Measurements from ENCODE around the gene TEX53. TPM values are rescaled to one million over a fixed set of nuclear protein-coding genes. Genes with fewer than 3 reads are reported as not detected.

TEX53 gene
- not detected for total RNA-seq
- long read RNA-seq, result 0 reads

DNA sequence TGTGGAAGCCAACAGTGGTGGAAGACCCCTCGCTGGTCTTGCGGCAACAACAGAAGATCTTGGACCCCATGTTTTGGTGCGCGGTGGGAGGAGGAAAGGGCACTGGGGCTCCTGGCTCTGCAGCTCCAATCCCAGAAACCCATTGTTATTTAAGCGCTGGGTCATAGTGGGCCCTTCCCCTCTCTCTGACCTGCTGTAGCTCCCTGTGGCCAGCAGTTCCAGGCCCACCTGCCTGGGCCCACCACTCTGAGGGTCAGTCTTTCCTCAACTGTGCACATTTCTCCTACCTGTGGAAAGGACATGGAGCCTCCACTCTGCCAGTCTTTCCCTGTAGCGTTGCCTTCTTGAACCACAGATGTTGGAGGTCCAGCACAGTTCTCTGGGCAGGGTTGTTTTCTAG, at the start of gene TEX53:
TSS of gene TEX53 (minus strand) at position 101 of the 400 bp plus-strand sequence. CDS start at position 70, 31 bp downstream.
- intact Hi-C loops (cut with DNase I), result no loop called here

DNA sequence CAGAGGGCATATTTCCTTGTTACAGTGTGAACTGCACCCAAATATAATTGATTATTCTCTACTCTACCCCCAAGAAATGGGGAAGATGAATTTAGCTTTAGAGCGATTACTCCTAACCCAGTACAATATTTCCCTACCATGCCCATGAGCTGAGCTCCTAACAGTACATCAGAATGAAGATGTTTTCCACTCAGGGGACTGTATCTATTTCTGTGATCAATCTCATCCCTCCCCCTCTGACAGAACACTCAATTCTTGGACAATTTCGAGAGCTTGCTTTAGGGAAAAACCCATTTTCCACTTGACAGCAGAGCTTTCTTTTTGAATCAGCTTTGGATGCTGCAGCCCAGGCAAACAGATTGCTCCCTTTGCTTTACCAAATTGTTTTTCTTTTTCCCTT, 49.1 kb upstream of the TEX53 start:
- intact Hi-C loops (cut with DNase I), result no loop called here
- DNase-seq (ENCODE audit: low spot score), result no peak

More for the DNA sequence above, at the start of gene TEX53:
- no peak for DNase-seq (ENCODE audit: low spot score)

DNA sequence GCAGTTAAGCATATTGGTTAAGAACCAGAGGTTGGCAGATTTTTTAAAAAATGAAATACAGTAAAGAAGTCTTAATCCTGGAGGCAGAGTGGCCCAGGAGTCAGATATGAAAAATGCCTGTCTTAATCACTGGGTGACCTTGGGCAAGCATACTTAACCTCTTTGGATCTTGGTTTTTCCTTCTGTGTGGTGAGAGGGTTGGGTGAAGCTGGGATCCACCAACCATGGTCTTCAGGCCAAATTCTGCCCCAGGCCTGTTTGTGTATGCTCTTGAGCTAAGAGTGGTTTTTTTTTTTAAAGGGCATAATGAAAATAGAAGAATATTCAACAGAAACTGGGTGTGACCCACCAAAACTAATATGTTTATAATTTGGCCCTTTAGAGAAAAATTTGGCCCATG, 44.4 kb upstream of the TEX53 start:
- DNase-seq (ENCODE audit: low spot score), result no peak
- intact Hi-C loops (cut with DNase I), result no loop called here

DNA sequence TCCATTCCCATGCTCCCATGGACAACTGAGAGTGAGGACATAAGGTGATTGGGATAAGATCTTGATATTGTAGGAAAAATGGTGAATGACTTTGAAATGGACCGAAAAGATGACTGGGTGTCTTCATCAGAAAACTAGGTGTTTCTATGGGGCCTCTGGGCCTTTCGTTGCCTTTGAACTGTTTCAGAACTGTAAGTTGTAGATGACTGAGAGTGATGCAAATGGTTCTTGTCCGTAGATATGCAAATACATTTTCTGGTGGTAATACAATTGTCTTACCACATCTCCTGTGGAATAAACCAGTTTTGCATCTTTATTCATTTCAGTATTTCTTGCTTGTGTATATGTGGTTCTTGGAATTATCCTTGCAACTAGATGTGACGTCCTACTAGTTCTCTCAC, 40.3 kb upstream of the TEX53 start:
- intact Hi-C loops (cut with DNase I), result no loop called here
- DNase-seq (ENCODE audit: low spot score), result no peak

DNA sequence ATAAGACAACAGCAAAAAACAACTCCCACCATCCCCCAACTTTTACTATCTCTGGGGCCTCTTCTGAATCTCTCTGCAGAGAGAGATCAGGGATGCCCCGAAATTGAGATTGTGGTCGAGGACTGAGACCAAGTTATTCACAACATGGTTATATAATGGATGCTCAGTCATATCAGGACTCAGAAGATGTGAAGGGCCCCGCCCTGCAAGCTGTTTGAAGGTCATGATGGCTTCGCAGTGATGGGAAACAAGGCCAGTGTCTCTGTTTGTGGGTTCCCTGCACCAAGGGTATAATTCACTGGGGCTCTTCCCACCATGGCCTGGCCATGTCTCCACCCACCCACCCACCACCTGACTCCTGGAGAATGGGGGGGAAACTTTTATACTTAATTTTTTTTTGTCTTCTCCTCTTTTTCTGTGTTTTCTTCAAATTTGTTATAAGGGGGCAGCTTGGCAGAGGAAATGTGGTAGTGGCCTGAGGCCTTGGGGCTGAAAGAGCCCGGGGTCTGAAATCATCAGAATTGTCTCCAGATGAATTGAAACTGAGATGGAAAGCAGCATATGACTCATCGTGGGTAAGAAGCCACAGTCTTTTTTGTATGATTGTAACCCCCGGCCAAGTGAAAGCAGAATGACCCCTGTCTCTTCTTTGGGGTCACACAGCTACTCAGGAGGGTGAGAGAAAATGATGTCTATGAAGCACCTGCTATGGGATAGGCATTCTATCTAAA, 39.4 kb upstream of the TEX53 start:
- intact Hi-C loops (cut with DNase I), result no loop called here
- DNase-seq (ENCODE audit: low spot score), result no peak

DNA sequence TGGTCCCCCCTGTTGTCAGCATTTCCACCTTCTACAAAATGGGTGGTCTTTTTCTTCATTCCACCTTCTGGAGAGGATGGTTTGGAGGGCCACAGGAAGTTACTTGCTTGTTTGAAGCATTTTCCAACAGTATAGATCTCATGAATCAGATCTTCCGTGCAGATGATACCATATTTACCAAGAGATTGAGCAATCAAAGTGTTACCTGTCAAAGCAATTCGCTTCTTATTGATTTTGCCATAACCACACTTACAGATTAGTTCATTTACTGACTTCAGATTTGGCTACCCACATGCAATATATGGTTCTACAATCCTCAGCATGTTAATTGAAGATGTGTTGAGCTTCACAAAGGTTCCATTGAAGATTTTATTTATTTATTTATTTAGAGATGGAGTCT, 38.3 kb upstream of the TEX53 start:
- intact Hi-C loops (cut with DNase I), result no loop called here
- no peak for DNase-seq (ENCODE audit: low spot score)

DNA sequence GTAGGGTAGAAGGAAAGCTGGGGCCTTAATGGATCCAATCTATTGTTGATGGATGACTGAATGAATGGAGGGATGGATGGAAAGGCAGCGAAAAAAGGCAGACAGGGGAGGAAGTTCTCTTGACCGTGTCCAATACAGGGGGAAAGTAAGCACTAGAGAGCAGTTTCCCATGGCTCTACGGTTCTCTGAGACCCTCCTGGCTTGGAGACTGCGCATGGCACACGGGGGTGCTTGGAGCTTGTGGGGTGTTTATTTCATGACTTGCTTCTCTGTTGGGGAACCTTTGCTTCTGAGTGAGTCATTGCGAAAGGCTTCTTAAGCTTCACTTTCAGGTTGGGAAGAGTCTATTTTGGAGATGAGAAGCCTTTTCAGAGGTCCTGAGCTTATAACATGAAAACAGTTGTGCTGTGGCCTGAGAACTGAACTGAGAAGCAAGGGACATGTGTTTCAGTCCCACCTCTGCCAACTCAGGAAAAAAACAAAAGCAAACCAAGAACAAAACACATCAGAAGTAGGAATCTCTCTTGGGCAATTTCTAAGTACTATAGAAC, 37.2 kb upstream of the TEX53 start:
- intact Hi-C loops (cut with DNase I), result no loop called here
- no peak for DNase-seq (ENCODE audit: low spot score)

DNA sequence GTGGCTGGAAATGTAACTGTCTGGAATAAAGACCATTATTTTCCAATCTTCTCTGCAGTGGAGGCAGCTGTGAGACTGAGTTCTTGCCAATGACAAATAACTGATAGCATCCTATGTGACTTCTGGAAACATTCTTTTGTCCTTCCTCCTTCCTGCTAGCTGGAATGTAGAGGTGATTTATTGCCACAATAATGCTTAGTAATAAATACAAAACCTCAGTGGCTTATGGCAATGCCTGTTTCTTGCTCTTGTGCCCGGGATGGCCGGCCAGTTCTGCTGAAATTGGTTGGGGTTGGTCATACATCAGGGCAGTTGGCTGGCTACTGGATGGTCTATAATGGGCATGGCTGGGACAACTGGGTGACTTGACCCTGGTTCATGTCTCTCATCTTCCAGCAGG, 36.5 kb upstream of the TEX53 start:
- no peak for DNase-seq (ENCODE audit: low spot score)
- intact Hi-C loops (cut with DNase I), result no loop called here

DNA sequence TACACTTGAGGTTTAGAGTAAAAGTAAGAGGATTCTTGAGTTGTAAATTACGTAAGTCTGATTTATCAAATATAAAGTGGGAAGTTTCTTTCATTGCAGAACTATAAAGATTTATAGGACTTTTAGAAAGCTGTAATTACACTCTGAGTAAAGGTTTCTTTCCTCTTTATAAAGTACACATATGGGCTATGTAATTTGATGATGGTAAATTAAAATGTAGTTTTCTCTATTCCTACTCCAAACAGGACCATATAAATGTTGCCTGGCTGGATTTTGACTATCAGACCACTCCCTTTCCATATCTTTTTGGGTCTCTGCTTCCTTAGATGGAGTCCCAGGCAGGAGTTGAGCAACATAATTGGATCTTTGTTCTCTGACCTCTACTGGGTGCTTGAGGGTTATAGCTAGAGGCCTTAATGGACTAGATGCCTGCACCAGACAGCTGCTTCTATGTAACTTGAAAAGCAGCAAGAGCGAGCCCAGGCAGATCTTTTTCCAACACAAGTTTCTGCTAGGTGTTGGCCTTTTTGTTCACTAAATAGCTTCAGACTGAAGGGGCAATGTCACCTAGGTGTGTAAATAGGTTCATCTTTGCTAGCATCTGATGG, 35.7 kb upstream of the TEX53 start:
- no peak for DNase-seq (ENCODE audit: low spot score)
- intact Hi-C loops (cut with DNase I), result no loop called here

DNA sequence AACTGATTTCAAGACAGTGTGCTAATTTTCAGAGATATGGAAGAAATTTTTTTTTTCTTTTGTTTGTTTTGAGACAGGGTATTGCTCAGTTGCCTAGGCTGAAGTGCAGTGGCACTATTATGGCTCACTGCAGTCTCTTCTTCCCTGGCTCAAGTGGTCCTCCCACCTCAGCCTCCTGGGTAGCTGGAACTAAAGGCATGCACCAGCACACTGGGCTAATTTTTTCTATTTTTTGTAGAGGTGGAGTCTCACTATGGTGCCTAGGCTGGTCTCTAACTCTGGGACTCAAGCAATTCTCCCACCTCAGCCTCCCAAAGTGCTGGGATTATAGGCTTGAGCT, 34.3 kb upstream of the TEX53 start:
- intact Hi-C loops (cut with DNase I), result no loop called here
- no peak for DNase-seq (ENCODE audit: low spot score)

DNA sequence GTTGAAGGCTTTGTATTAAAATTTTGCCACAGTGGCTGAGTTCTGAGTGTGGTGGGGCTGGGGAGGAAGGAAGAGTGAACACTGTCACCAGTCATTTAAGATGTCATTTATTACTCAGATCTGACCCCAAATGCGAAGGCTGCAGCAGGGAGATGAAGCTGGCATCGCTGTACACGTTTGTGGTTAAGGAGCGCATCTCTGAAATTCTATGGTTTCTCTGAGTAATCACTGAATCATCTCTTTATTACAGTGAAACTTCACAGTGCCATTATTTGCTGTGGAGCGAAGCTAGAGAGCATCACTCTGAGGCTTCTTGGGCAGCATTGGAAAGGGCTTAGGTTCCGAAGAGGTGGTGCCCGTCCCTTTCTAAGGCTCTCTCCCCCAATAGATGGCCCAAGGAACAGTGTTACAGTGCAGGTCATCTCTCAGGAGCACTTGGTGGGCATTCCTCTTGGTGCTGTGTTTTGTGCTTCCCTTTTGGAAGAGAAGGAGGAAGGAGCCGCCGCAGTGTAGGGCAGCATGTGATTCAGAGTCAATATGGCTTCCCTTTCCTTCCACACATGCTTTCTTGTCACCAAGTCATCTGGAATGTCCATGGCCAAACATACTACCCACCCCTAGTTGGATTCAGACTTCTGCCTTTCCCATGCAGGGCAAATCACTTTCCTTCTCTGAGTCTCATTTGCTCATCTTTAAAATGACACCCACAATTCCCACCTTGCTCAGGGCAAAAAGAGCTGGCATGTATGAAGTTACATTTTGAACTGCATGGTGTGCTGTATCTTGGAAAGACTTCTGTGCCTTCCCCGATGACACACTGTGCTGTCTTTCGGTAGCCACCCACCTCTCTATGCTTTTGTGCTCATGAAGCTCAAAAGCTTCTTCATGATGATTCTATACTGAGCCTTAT, 33.7 kb upstream of the TEX53 start:
- intact Hi-C loops (cut with DNase I), result no loop called here

DNA sequence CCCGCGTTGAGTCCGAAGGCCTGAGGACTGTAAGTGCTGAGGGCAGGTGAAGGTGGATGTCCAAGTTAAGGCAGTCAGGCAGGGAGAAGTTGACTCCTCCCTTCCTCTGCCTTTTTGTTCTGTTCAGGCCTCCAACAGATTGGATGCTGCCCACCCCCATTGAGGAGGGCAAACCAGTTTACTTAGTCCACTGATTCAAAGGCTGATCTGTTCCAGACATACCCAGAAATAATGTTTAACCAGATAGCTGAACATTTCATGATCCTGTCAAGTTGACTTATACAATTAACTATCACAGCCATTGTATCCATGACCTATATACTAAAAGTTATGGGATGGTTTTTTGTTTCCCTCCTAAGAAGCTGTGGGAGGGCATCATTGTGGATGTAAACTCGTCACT, 32.7 kb upstream of the TEX53 start:
- intact Hi-C loops (cut with DNase I), result no loop called here
- DNase-seq (ENCODE audit: low spot score), result no peak

More for the DNA sequence above, 33.7 kb upstream of the TEX53 start:
- DNase-seq (ENCODE audit: low spot score), result no peak

DNA sequence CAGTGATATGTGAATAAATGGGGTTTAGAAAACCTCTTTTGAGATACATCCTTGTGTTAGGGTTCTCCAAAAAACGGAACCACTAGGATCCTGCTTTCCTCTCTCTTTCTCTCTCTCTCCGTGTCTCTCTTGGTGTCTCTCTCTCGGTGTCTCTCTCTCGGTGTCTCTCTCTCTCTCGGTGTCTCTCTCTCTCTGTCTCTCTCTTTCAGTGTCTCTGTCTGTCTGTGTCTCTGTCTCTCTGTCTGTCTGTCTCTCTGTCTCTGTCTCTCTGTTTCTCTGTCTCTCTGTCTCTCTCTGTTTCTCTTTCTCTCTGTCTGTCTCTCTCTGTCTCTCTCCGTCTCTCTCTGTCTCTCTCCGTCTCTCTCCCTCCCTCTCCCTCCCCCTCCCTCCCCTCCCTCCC, 32.2 kb upstream of the TEX53 start:
- DNase-seq (ENCODE audit: low spot score), result no peak
- intact Hi-C loops (cut with DNase I), result no loop called here

DNA sequence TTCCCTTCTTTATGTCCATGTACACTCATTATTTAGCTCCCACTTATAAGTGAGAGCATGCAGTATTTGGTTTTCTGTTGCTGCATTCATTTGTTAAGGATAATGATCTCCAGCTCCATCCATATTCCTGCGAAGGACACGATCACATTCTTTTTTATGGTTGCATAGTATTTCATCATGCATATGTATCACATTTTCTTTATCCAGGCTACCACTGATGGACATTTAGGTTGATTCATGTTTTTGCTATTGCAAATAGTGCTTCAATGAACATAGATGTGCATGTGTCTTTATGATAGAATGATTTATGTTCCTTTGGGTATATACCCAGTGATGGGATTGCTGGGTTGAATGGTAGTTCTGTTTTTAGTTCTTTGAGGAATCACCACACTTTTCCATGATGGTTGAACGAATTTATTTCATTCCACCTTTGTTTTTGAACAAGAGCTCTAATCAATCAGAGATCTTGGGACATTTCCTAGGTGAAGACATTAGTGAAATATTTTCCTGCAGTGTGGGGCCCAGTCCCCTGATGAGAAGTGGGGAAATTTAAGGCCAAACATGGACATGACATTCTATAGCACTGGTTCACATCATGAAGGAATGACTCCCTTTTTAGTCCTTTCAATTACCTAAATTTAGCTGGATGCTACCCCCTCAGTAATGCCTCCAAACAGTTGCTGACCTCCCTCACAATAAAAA, 31.5 kb upstream of the TEX53 start:
- DNase-seq (ENCODE audit: low spot score), result no peak
- intact Hi-C loops (cut with DNase I), result no loop called here

DNA sequence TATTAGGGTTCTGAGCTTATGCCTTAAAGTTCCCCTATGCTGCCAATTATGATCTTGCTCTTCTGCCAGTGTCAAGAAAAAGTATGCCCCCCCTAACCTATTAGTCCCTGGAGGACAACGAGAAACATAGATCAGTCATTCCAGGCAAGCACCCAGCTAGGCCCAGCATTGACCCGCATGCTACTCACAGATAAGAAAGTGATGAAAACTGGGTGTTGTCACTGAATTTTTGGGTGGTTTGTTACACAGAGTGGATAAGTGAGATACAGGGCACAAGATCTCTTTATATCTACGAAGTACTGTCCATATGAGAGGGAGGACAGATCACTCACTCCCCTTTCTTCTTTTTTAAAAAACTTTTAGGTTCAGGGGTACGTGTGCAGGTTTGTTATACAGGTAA, 30.8 kb upstream of the TEX53 start:
- no peak for DNase-seq (ENCODE audit: low spot score)
- intact Hi-C loops (cut with DNase I), result no loop called here

DNA sequence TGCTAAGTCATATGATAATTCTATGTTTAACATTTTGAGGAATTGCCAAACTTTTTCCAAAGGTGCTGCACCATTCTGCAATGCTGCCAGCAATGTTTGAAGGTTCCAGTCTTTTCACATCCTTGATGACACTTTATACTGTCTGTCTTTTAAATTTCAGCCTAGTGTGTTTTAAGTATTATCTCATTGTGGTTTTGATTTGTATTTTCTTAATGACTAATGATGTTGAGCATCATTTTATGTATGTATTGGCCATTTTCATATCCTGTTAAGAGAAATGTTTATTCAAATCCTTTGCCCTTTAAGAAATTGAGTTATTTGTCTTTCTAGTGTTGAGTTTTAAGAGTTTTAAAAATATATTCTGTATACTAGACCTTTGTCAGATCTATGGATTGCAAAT, 29.4 kb upstream of the TEX53 start:
- intact Hi-C loops (cut with DNase I), result no loop called here
- DNase-seq (ENCODE audit: low spot score), result no peak

DNA sequence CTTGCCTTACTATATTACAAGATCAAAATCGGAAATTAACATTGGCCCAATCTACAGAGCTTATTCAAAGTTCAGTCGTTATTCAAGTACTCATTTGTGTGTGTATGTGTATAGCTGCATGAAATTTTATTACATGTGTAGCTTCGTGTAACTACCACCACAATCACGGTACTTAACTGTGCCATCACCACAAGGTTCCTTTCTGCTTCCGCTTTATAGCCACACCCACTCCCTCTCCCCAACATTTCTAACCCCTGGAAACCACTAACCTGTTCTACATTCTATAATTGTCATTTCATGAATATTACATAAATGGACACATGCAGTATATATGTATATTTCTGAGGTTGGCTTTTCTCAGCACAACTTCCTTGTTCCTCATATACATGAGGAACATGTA, 28.3 kb upstream of the TEX53 start:
- intact Hi-C loops (cut with DNase I), result no loop called here

DNA sequence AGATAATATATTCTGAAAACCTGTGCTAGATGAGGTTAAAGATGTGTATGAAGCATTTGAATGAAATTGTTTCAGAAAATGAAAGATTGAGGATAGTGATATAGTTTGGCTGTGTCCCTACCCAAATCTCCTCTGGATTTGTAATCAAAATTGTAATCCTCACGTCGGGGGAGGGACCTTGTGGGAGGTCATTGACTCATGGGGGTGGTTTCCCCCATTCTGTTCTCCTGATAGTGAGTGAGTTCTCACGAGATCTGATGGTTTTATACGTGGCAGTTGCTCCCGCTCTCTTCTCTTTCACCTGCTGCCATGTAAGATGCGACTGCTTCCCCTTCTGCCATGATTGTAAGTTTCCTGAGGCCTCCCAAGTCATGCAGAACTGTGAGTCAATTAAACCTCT, 26.4 kb upstream of the TEX53 start:
- DNase-seq (ENCODE audit: low spot score), result no peak
- intact Hi-C loops (cut with DNase I), result loop anchor here (5.0 kb wide), 1 partner anchor 328 kb away; no protein-coding TSS in a partner anchor

More for the DNA sequence above, 28.3 kb upstream of the TEX53 start:
- no peak for DNase-seq (ENCODE audit: low spot score)

DNA sequence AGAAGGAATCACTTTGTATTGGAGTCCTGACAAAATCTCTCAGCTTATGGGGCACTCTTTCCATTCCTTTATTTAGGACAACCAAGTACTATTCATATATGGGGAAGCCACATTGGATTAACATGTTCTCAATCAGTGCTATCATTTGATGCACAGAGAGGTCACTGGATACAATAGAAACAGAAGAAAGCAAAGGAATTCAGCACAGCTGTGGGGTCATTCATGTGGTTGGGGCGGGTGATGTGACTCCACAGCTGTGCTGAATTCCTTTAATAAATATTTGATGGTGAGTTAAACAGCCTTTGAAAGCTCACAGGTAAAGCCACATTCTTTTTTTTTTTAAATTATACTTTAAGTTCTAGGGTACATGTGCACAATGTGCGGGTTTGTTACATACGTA, 25.2 kb upstream of the TEX53 start:
- intact Hi-C loops (cut with DNase I), result loop anchor here (5.0 kb wide), 1 partner anchor 329 kb away; no protein-coding TSS in a partner anchor
- DNase-seq (ENCODE audit: low spot score), result no peak
